ENCODE results near the gene TEC. TPM values are rescaled to one million over a fixed set of nuclear protein-coding genes. Genes with fewer than 3 reads are reported as not detected.

Gene TEC
- total RNA-seq, 6 donors from 2014 or later, result 5.9 to 26.2 (median 10.1) TPM

GRCh38 chr4:48259748-48260147 is 9.9 kb downstream of the TEC start:
- Histone ChIP-seq H3K36me3 (no peaks in the 10 kb centered on the region), H3K4me3 (no peak overlapping the region), H3K4me1 (peaks cover 0 to 9% (median 4%) of the 10 kb centered on the region in 4 donors), H3K27ac (no peak overlapping the region), H3K9me3 (no peaks in the 10 kb centered on the region), H3K27me3 (no peaks in the 10 kb centered on the region)
- 64 to 86% methylated on average over 1 of the region's 1 CpG for WGBS, 2 donors
- TF ChIP-seq POLR2A (IDR thresholded peaks at IDR 0.05), result no peak
- TF ChIP-seq POLR2AphosphoS5 (IDR thresholded peaks at IDR 0.05), result no peak
- TF ChIP-seq CTCF (IDR thresholded peaks at IDR 0.05), result no peak
- no peak for TF ChIP-seq EP300 (IDR thresholded peaks at IDR 0.05)
- ATAC-seq (ENCODE audit: low FRiP score in 2 of 2), result no peak
- DNase-seq, result no peak

- Histone ChIP-seq H3K27ac (no peak overlapping the region), H3K36me3 (no peaks in the 10 kb centered on the region), H3K4me1 (peaks cover 0 to 16% (median 7%) of the 10 kb centered on the region in 4 donors), H3K27me3 (no peaks in the 10 kb centered on the region), H3K4me3 (no peak overlapping the region), H3K9me3 (no peaks in the 10 kb centered on the region)
- ATAC-seq (ENCODE audit: low FRiP score in 2 of 2), result no peak
- no peak for DNase-seq
- WGBS, 2 donors, result 88 to 97% methylated on average over 3 of the region's 3 CpGs
- TF ChIP-seq EP300 (IDR thresholded peaks at IDR 0.05), result no peak
- TF ChIP-seq CTCF (IDR thresholded peaks at IDR 0.05), result no peak
- no peak for TF ChIP-seq POLR2A (IDR thresholded peaks at IDR 0.05)
- TF ChIP-seq POLR2AphosphoS5 (IDR thresholded peaks at IDR 0.05), result no peak
These were observed 10.7 kb downstream of the TEC start for GRCh38 chr4:48258845-48259397.

- H3K9me3 ChIP-seq, result no peaks in the 10 kb centered on the region
- TF ChIP-seq POLR2A (IDR thresholded peaks at IDR 0.05) (no peak), CTCF (IDR thresholded peaks at IDR 0.05) (no peak), EP300 (IDR thresholded peaks at IDR 0.05) (no peak), POLR2AphosphoS5 (IDR thresholded peaks at IDR 0.05) (no peak)
- ATAC-seq (ENCODE audit: low FRiP score in 2 of 2) (no peak), DNase-seq (no peak)
- H3K27me3 ChIP-seq, result no peaks in the 10 kb centered on the region
- H3K36me3 ChIP-seq, result no peaks in the 10 kb centered on the region
- peaks cover 0 to 17% (median 7%) of the 10 kb centered on the region in 4 donors for H3K4me1 ChIP-seq
- no peak overlapping the region for H3K27ac ChIP-seq
- 88 to 100% methylated on average over 4 of the region's 4 CpGs for WGBS, 2 donors
- H3K4me3 ChIP-seq, result no peak overlapping the region
These were observed 13.7 kb downstream of the TEC start for GRCh38 chr4:48255959-48256342.

GRCh38 chr4:48255072-48255958 is 14.3 kb downstream of the TEC start:
- Histone ChIP-seq H3K9me3 (no peaks in the 10 kb centered on the region), H3K4me3 (no peak overlapping the region), H3K27ac (no peak overlapping the region), H3K4me1 (peaks cover 0 to 17% (median 7%) of the 10 kb centered on the region in 4 donors), H3K27me3 (no peaks in the 10 kb centered on the region), H3K36me3 (no peaks in the 10 kb centered on the region)
- 75 to 76% methylated on average over 5 to 6 of the region's 6 CpGs for WGBS, 2 donors
- TF ChIP-seq CTCF (IDR thresholded peaks at IDR 0.05) (no peak), POLR2A (IDR thresholded peaks at IDR 0.05) (no peak), POLR2AphosphoS5 (IDR thresholded peaks at IDR 0.05) (no peak), EP300 (IDR thresholded peaks at IDR 0.05) (no peak)
- DNase-seq (no peak), ATAC-seq (ENCODE audit: low FRiP score in 2 of 2) (peak in 1 of 2 donors; percentile 51)
